T follicular helper cell (primary cell): ENCODE measurements around the gene FPGS.
"Not testable (repeated sequence)": the region's sequence is repeated elsewhere in the genome, so short reads cannot be mapped to it uniquely, and the experiment has no call there.

Source experiments
- DNase-seq: peaks from one replicate; pipeline ENCODE4 v3.0.0-alpha.2; 2020; ENCODE audit warnings: low read depth

FPGS gene

DNA sequence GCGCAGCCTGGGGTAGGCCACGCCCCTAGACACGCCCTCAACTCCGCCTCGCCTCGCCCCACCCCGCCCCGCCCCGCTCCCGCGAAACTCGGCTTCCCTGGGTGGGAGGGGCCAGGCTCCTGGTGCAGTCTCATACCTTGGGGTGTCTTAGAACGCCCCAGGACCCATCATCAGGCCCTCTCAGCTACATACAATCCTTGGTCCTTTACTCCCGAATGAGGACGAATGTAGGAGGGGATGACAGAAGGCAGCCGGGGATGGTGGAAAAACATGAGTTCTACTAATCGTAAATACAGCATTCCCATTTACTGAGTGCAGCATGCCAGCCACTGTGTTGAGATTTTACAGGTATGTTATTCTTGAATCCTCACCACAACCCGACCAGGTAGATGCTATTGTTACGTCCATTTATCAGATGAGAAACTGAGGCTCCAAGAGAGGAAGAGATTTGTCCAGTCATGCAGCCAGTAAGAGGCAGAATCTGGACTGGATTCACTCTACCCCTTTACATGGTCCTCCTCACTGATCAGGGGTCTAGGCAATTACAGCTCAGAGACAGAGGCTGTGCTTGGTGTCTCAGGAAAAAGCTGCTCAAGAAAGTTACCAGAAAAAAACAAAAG is 31.0 kb upstream of the FPGS start:
- DNase-seq: no peak

DNA sequence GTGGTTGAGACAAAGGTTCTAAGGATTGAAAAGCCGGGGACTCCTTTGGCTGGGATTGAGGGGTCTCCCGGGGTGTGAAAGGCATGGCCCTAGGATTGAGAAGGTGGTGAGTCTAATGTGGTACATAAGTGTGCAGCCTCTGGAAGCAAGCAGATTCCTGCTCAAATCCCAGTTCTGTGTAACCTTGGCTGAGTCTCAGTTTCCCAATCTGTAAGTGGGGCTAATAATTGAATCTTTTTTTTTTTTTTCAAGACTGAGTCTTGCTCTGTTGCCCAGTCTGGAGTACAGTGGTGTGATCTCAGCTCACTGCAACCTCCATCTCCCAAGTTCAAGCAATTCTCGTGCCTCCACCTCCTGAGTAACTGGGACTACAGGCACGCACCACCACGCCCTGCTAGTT is 30.1 kb upstream of the FPGS start:
- no peak for DNase-seq

DNA sequence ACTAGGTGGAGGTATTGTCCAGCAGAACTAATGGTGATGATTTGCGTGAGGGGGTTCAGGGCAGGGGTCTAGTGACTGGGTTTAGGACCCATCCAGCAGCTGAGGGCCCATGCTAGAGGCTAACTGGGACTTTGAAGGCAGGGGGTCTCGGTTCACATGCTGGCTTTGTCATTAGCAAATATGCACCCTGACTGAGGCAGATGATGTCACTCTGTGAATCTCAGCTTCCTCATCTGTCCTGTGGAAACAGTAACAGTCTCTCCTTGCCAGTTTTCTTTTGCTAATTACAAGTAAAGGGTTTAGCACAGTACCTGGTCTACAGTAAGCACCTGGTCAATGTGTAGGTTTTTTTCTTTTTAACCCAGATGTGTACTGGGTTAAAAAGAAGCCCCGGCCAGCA is 29.4 kb upstream of the FPGS start:
- no peak for DNase-seq

DNA sequence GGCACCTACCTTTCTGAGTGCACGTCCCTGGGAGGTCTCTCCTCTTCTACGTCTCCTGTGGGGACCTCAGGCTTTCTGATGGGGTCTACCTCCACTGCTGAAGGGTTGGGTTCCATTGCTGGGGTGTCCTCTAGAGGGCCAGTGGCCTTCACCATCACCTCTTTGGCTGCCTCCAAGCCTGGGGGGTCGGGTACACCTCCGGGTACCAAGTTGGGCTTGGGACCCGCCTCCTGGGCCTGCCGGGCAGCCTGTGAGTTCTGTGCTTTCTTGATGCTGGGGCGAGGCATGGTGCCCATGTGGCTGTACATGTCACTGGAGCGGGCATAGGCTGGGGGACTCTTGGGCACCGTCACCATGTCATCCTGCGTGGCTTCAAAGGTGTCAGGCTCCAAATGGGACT is 28.7 kb upstream of the FPGS start:
- DNase-seq: no peak

DNA sequence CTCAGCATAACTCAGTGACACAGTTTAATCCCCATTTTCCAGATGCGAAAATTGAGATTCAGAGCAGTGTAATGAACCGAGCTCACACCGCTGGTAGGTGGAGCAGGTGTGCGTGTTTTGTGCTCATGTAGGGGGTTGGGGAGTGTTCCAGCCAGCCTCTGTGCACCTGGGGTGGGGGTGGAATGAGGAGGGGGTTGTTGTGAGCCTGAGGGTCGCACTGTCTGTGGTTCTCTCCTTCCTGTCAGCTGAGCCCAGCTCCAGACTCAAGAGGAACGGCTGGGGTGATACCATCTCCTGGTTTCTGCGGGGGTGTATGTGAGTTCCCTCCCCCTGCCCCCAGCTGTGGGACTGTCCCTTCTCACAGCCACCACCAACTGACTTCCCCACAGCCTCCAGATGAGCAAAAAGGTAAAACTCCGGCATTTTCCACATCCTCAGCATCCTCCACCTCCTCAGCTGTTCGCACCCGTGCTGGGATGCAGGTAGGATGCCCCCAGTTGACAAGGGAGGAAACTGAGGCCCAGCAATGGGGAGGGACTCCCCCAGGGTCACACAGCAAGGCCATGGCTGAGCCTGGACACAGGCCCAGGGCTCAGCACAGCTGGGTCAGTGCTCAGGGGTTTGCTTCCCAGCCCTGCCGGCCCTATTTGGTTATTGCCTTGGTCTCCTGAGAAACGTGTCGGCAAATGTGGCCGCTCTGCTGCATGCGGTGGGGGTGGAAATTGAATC is 26.3 kb upstream of the FPGS start:
- DNase-seq: peak; percentile 63

DNA sequence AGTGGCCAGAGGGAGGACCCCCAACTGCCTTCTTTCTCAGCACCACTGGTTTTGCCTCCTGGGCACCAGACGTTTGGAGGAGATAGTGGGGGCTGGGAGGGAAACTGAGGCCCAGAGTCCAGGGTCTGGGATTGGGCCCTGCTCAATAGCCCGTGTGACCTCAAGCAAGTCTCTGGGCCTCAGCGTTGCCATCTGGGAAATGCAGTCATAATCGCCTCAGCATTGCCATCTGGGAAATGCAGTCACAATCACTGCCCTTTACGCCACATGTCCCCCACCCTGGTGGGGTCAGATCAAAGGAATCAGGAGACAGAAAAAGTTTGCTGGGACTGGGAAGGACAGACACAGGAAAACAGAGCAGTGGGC is 25.8 kb upstream of the FPGS start:
- no peak for DNase-seq

DNA sequence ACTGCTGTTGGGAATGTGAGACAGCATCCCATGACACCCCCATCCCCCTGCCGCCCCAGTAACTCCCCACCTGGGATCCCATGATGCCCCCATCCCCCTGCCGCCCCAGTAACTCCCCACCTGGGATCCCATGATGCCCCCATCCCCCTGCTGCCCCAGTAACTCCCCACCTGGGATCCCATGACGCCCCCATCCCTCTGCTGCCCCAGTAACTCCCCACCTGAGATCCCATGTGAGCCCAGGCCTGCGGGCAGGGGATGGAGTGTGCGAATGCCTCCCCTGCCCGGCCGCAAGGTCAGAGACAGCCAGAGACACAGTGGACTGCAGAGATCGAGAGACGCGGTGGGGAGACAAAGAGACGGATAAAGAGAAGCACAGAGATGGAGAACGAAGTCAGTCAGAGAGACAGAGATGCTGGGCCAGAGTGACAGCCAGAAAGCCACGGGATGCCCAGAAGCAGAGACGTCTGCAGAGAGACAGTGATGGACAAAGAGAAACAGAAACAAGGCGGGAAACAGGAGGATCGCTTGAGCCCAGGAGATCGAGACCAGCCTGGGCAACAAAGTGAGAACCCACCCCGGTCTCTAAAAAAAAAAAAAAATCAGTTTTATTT is 25.2 kb upstream of the FPGS start:
- DNase-seq: no peak

DNA sequence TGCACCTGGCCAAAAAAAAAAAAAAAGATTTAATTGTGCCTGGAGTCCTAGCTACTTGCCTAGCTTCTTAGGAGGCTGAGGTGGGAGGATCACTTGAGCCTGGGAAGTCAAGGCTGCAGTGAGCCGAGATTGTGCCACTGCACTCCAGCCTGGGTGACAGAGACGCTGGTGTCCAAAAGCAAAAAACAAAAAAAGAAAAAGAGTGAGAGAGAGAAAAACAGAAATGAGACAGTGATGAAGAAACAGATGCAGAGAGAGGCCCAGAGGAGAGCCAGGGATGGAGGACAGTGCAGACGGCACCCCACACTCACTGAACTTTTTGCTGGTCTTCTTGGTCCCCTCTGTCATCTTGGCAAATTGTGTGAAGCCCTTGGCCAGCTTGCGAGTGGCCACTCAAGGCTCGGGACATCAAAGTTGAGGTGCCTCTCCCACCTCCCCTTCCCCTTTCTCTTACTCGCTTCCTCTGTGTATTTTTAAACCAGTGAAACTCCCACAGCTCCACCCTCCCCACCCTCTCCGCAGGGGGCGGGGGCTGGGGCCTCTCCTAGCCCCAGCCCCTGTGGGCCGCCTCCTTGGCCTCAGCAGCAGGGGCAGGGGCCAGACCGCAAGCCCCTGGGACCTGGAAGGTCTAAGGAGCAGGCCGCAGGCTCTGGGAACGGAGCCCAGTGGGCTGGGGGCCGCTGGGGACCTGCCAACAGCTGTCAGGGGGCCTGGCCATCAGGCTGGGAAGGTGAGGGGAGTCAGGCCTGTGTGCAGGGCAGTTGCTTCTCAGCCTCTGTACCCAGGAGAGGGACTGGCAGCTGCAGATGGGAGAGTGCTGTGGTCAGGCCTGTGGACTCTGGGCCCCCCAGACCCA is 24.2 kb upstream of the FPGS start, which contains the start of gene SH2D3C:
TSS of gene SH2D3C (minus strand) at position 387 of the 856 bp plus-strand sequence. CDS start at position 348, 39 bp downstream.
- no peak for DNase-seq

DNA sequence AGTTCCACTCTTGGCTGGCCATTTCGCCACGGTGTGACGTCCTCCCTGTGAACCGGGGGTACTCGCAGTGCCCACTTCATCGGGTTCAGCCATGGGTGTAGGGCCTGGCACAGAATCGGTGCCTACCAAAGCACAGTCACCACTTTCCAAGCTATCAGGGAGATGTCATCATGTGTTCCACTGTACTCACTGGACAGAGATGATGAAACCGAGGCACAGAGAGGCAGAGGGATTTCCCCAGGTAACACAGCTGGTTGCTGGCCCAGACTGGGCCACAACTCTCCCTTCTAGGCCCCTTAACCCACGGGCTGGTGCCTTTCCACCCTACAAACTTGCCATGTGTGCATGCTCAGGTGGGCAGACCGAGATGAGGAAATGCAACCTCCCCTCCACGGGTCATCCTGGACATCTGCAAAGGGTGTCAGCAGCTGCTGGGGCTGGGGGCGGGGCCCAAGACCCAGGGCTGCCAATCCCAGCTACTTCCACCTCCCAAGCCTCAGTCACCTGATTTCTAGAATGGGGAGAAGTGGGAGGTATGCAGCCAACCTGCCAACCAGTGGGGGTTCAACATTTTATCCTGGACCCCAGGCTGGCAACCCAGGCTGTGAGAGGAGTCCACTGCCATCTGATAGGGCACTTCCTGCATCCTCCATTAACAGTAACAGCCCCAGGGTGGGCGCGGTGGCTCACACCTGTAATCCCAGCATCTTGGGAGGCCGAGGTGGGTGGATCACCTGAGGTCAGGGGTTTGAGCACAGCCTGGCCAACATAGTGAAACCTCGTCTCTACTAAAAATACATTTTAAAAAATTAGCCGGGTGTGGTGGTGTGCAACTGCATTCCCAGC is 23.3 kb upstream of the FPGS start:
- no peak for DNase-seq

DNA sequence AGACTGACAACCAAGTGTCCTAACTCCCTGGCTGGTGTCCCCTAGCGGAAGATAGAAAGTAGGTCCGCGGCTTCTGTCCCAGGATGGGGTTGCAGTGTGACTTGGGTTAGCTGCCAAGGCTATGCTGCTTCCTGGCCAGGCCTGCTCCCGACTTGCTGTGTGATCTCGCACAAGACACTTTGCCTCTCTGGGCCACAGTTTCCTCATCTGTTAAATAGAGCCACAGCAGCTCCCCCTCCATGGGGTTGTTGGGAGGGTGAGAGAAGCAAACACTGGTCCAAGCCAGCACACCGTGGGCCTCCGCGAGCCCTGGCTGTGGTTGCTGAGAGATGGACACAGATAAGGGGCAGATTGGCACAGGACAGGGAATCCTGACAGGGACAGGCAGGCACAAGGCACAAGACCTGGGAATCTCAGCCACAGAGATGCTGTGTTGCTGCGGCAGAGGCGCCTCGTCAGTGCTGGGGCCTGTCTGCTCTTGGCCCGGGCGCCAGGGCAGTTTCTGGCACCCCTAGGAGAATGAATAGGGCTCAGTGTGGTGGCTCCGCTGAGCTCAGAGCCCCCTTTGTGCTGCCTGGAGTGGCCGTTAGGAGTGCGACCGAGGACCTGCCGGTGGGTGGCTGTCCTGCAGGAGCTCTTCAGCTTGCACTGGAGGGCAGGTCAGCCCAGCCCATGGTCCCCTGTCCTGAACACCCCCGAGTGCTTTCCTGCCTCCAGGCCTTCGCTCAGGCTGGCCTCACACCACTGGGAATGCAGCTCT is 22.4 kb upstream of the FPGS start:
- DNase-seq: no peak

DNA sequence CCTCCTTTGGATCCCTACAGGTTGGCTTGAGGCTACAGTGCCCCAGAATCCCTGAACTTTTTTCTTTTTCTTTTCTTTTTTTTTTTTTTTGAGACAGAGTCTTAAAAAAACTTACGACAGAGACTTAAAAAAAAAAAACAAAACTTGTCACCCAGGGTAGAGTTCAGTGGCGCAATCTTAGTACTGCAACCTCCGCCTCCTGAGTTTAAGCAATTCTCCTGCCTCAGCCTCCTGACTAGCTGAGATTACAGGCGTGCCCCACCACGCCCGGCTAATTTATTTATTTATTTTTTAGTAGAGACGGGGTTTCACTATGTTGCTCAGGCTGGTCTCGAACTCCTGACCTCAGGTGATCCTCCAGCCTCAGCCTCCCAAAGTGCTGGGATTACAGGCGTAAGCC is 21.8 kb upstream of the FPGS start:
- DNase-seq: not testable (repeated sequence)

DNA sequence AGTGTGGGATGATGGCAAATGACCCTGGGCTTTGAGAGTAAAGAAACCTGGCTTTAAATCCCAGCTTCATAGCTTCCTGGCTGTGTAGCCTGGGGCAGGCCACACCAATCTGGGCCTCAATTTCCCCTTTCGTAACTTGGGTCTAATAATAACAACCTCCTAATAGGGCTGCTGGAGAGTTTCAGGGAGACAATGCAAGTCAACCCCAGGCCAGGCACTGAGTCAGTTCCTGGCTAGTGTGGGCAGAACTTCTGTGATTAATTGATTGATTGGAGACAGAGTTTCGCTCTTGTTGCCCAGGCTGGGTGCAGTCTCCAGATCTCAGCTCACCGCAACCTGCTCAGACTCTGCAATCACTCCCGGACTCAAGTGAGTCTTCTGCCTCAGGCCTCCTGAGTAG is 20.9 kb upstream of the FPGS start:
- no peak for DNase-seq

DNA sequence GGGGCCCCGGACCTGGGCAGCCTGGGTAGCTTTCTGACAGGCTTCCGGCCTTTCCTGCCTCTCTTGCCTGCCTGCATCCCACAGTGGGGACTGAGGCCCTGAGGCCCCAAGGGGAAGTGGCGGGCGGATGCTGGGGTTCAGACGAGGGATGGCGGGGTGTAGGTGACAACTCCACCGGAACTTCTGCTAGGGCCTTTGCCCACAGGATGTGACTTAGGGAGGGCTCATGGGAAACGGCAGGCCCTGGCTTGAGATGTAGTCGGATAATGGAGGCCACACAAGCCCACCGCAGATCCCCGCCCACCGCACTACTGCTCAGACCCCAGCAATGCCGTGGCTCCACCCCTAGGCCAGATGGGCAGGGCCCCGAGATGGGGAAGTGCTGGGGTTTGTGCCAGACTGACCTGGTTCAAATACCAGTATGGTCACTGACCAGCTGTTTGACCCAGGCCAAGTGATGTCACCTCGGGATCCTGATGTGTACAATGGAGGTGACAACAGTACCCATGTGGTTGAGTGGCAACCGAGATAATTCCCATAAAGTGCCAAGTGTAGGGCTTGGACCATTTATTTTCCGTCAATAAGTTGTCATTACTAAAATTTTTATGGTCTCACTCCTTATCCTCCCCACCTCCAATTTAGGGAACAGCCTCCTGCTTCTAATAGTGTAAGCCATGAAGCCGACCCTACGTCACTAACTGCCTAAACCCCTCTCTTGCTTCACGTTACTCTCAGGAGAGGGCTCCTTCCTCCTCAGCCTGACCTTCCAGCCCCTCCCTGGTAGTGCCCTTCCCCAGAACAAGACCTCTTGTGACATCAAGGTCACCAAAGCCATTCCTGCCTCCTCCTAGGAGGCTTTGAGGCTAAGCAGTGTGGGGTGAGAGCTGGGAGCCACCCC is 19.3 kb upstream of the FPGS start:
- peak; percentile 42 for DNase-seq

DNA sequence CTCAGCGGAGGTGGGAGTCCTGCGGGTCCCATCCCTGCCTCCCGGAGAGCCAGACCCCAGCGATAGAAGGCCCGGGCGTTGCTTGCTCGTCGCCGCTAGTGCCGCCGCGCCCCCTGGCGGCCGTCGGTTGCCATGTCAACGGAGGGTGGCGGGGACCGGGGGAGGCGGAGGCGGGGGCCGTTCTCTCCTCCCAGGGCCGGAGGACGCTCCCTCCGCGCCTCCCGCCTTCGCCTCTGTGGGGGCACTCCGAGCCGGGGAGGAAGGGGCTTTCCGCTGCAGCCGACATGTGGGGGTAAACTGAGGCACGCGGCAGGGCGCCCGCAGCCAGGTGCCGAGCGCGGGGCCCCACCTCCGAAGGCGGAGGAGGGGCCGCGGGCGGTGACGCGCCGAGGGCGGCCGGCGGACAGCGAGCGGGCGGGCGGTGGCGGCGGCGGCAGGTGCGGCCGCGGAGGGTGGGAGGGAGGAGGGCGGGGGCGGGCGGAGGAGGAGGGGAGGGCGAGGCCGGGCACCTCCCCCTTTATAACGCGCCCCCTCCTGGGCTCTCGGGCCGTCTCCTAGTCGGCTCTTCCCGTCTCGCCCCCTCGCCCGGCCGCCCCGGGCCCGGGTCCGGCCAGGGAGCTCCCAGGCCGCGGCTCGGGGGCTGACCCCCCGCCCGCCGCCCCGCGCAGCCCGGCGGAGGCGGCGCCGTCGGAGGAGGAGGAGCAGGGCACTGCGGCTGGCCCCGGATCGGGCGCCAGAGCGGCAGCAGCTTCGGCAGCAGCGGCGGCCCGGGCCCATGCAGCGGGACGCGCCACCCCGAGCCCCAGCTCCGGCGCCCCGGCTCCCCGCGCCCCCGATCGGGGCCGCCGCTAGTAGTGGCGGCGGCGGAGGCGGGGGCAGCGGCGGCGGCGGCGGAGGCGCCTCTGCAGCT is 17.4 kb upstream of the FPGS start:
- peak; percentile 84 for DNase-seq

DNA sequence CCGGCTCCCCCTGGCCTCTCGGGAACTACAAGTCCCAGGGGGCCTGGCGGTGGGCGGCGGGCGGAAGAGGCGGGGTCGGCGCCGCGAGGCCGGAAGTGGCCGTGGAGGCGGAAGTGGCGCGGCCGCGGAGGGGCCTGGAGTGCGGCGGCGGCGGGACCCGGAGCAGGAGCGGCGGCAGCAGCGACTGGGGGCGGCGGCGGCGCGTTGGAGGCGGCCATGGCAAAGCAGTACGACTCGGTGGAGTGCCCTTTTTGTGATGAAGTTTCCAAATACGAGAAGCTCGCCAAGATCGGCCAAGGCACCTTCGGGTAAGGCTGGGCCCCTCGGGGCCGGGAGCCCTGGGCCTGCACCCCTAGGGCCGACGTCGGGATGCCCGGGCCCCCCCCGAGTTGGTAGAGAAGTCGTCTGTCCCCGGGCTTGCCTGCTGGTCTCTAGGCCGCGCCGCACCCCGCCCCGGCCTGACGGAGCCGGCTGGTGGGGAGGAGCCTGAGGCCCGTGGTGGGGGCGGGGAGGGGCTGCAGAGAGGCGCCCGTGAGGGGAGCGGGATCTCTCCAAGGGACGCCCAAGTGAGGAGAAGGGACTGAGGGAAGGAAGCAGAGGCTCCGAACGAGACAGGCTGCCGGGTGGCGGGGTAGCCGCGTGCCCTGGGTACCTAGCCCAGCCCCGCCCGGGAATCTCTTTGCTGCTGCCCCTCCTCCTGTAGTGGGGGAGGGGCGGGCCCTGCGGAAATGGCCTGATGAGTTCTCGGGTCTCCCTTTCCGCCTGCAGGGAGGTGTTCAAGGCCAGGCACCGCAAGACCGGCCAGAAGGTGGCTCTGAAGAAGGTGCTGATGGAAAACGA is 16.5 kb upstream of the FPGS start, which contains the start of gene CDK9:
TSS of gene CDK9 (plus strand) at position 102 of the 840 bp plus-strand sequence. CDS start at position 217, 115 bp downstream.
- peak; percentile 90 for DNase-seq

DNA sequence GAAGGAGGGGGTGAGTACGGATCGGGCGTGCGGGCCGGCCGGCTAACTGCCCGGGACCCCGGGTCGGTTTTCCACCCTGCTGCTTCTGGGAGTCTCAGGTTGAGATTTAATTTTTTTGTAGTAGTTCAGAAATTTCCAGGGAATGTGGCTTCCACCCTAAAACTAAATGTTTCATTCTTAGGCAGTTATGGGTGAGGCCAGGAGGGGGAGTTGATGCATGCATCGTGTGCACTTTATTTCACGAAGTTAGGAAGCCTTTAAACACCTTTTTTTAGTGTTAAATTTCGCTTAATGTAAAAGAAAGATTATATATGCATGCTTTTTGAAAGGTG is 15.9 kb upstream of the FPGS start:
- DNase-seq: no peak

DNA sequence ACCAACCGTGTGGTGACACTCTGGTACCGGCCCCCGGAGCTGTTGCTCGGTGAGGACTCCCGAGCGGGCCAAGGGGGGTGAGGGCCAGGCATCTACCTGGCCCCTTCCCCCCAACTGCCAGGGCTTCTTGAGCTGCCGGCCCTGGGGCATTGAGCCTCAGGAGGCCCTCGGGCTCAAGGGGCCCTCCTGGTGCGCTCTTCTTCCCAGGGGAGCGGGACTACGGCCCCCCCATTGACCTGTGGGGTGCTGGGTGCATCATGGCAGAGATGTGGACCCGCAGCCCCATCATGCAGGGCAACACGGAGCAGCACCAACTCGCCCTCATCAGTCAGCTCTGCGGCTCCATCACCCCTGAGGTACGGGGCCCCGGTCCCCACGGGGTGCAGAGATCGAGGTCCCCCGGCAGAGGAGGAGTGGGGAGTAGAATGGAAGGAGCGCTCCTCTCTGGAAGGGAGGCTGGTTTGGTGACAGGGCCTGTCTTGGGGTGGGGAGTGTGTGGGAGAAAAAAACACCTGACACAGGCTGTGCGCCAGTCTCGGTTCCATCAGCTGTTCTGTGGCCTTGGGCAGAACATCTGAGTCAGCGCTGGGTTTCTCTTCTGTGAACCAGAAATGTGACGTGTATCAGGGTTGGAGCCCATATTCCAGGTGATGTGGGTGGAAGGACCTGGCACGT is 14.2 kb upstream of the FPGS start:
- no peak for DNase-seq
